Activated CD4-positive, alpha-beta T cell treated with anti-CD3 and anti-CD28 coated beads, Interleukin-2, amount 10 ng/mL, durations not matched to agents 7 days and 5 days (primary cell): Measurements from ENCODE around the gene PARD6G. TPM values are rescaled to one million over a fixed set of nuclear protein-coding genes. Genes with fewer than 3 reads are reported as not detected.
"Not testable (repeated sequence)": the region's sequence is repeated elsewhere in the genome, so short reads cannot be mapped to it uniquely, and the experiment has no call there.

Source experiments
- CTCF ChIA-PET: fragments of 350-600 bp; sonication (Branson Sonifier 250); formaldehyde crosslinking; loops from one replicate; lab custom pipeline; 2021; ENCODE audit warnings: antibody characterized with exemption; lab: Charles Lee
- POLR2A ChIA-PET: fragments of 350-600 bp; sonication (Branson Sonifier 250); formaldehyde crosslinking; loops from one replicate; lab custom pipeline; 2021; ENCODE audit warnings: antibody characterized with exemption; lab: Charles Lee
- DNase-seq: peaks from one replicate; pipeline ENCODE4 v3.0.0-alpha.2; 2020
- H3K27ac Mint-ChIP-seq: one replicate; pipeline ENCODE4 v1.8.0; 2021; ENCODE audit warnings: mild to moderate bottlenecking, moderate library complexity, mixed read lengths
- H3K27me3 Mint-ChIP-seq: one replicate; pipeline ENCODE4 v1.8.0; 2021; ENCODE audit warnings: mixed read lengths
- H3K36me3 Mint-ChIP-seq: one replicate; pipeline ENCODE4 v1.8.0; 2021; ENCODE audit warnings: low read depth, mixed read lengths
- H3K4me1 Mint-ChIP-seq: one replicate; pipeline ENCODE4 v1.8.0; 2021; ENCODE audit warnings: mixed read lengths
- H3K4me3 Mint-ChIP-seq: one replicate; pipeline ENCODE4 v1.8.0; 2021; ENCODE audit warnings: mild to moderate bottlenecking, moderate library complexity, mixed read lengths
- H3K9me3 Mint-ChIP-seq: one replicate; pipeline ENCODE4 v1.8.0; 2021; ENCODE audit warnings: mixed read lengths
- total RNA-seq, 2 experiments: library from RNA; stranded (reverse); gene quantifications; one replicate each; pipeline ENCODE4 v1.2.3, GENCODE V29; 2021

Gene PARD6G
- total RNA-seq, 2 experiments from 2014 or later, result 0.15 to 0.22 TPM

DNA sequence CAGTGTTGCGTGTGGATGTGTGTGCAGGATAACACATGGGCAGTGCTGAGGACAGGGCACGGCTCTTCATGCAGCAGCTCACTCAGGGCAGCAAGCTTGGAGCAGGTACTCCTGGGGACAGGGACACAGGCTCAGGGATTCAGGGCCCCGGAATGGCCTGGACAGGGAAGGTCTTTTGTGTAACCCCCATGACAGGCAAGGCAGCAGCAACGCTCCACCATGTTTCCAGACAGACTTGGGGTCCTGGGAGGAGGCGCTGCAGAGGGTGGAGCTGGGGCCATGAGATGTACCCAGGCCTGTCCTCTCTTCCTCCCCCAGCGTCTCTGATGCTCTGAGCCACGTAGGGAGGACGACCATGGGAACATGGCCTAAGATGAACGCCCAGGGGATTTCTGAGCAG lies 80.0 kb downstream of the PARD6G start:
- ChIA-PET CTCF (no interaction called here), POLR2A (no interaction called here)
- no peak for DNase-seq
- H3K27ac Mint-ChIP-seq, result no peak overlapping the region
- no peaks in the 10 kb centered on the region for H3K36me3 Mint-ChIP-seq
- peaks cover 3% of the 10 kb centered on the region for H3K4me1 Mint-ChIP-seq
- H3K4me3 Mint-ChIP-seq, result no peak overlapping the region
- peaks cover 14% of the 10 kb centered on the region for H3K27me3 Mint-ChIP-seq
- H3K9me3 Mint-ChIP-seq, result peaks cover 10% of the 10 kb centered on the region

DNA sequence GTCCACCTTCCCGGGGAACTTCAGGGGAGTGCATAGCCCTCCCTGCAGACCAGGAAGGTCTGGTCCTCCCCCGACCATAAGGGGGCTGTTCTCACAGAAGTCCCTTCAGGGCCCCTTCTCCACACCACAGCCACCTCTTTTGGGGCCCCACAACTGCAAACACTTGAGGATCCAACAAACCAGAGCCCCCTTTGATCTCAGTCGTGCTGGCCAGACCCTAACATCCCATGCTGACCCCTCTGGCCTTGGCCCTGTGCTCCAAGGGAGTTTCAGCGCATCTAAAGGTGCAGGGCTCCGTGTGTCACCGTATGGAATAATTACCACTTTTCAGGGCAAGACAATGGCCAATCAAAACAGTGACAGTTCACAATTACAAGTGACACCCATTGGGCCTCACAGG lies 80.6 kb downstream of the PARD6G start:
- Mint-ChIP-seq H3K9me3 (peaks cover 10% of the 10 kb centered on the region), H3K4me3 (no peak overlapping the region), H3K36me3 (no peaks in the 10 kb centered on the region), H3K4me1 (peaks cover 3% of the 10 kb centered on the region), H3K27ac (no peak overlapping the region), H3K27me3 (peaks cover 10% of the 10 kb centered on the region)
- CTCF ChIA-PET, result no interaction called here
- POLR2A ChIA-PET, result no interaction called here
- DNase-seq, result no peak

DNA sequence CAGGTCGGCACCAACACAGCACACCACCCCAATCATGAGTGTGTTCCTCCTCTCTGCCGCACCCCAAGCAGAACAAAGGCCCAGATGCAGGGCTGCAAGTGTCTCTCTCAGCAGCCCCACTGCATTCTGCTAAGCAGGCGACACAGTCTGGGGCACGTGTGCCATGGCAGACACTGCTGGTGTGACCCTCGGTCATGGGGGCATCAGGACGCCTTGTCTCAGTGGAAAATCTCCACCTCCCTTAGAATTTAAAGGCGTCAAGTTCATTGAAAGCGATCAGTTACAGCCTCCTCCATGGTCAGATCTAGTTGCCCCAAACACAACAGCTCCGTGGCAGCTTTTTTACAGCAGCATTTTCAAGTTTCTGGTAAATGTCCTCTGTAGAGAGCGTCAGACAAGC lies 81.1 kb downstream of the PARD6G start:
- POLR2A ChIA-PET, result no interaction called here
- no peaks in the 10 kb centered on the region for H3K36me3 Mint-ChIP-seq
- no peaks in the 10 kb centered on the region for H3K4me1 Mint-ChIP-seq
- H3K9me3 Mint-ChIP-seq, result peaks cover 10% of the 10 kb centered on the region
- CTCF ChIA-PET, result no interaction called here
- DNase-seq, result no peak
- H3K27me3 Mint-ChIP-seq, result peaks cover 6% of the 10 kb centered on the region
- no peak overlapping the region for H3K4me3 Mint-ChIP-seq
- no peak overlapping the region for H3K27ac Mint-ChIP-seq

DNA sequence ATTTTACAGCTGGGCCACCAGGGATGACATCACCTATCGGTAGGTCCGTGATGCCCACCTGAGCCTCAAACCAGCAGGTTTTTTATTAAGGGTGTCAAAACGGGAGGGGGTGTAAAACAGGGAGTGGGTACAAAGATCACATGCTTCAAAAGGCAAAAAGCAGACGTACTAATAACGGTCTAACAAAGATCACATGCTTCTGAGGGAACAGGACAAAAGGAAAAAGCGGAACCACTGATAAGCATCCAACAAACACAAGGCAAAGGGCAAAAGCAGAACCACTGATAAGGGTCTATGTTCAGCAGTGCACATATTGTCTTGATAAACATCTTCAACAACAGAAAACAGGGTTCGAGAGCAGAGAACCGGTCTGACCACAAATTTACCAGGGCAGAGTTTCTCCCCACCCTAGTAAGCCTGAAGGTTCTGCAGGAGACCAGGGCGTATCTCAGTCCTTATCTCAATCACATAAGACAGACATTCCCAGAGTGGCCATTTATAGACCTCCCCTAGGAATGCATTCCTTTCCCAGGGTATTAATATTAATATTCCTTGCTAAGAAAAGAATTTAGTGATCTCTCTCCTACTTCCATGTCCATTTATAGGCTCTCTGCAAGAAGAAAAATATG lies 82.5 kb downstream of the PARD6G start:
- H3K36me3 Mint-ChIP-seq, DNase-seq, H3K27ac Mint-ChIP-seq, CTCF ChIA-PET, H3K4me3 Mint-ChIP-seq, POLR2A ChIA-PET, H3K4me1 Mint-ChIP-seq: not testable (repeated sequence)
- Mint-ChIP-seq H3K9me3 (peaks cover 10% of the 10 kb centered on the region), H3K27me3 (peaks cover 11% of the 10 kb centered on the region)

DNA sequence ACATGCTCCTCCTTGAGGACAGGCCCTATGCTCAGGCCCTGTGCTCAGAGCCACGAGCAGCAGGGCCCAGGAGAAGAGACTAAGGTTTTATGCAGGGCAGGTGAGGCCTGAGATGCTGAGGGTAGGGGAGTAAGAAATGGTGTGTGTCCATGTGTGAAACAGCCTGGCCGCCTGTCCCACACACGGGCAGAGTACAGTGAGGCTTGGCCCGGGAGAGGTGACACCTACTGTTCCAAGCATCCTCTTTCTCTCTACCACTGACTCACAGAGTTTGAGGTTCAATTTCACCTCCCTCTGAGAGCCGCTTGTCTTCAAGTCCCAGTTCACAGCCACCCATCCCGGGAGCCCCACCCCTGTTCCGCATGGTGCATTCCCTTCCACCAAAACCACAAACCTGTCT lies 84.1 kb downstream of the PARD6G start:
- Mint-ChIP-seq H3K4me1 (peaks cover 2% of the 10 kb centered on the region), H3K4me3 (no peak overlapping the region), H3K27ac (no peak overlapping the region), H3K36me3 (no peaks in the 10 kb centered on the region), H3K9me3 (peaks cover 10% of the 10 kb centered on the region), H3K27me3 (peaks cover 11% of the 10 kb centered on the region)
- ChIA-PET CTCF (no interaction called here), POLR2A (no interaction called here)
- DNase-seq, result no peak

DNA sequence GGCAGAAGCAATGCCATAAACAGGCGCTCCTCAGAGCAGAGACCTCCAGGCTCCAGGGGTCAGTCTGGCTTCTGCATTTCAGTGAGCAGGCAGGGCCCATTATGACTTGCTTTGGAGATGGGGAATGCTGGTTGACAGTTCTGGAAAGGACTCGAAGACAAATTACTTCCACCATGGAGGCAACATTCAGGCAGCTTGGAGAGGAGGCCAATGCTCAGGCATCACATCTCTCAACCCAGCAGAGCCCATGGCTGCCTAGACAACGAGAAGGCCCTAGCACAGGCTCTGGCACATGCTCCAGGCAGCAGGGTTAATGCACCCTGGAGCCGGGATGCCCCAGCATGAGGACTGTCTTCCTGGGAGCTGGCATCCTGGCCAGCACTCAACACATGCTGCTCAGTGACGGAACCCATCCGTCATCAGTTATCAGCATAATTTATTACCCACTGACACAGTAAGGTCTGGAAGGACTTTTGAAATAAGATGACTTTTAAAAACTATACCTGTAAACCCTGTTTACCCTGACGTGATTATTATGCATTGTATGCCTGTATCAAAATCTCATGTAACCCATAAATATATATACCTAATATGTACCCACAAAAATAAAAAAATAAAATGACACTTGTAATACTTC lies 85.4 kb downstream of the PARD6G start:
- Mint-ChIP-seq H3K9me3 (peaks cover 10% of the 10 kb centered on the region), H3K4me1 (peaks cover 2% of the 10 kb centered on the region), H3K4me3 (no peak overlapping the region), H3K27ac (no peak overlapping the region), H3K36me3 (no peaks in the 10 kb centered on the region), H3K27me3 (peaks cover 11% of the 10 kb centered on the region)
- no peak for DNase-seq
- ChIA-PET CTCF (no interaction called here), POLR2A (no interaction called here)

DNA sequence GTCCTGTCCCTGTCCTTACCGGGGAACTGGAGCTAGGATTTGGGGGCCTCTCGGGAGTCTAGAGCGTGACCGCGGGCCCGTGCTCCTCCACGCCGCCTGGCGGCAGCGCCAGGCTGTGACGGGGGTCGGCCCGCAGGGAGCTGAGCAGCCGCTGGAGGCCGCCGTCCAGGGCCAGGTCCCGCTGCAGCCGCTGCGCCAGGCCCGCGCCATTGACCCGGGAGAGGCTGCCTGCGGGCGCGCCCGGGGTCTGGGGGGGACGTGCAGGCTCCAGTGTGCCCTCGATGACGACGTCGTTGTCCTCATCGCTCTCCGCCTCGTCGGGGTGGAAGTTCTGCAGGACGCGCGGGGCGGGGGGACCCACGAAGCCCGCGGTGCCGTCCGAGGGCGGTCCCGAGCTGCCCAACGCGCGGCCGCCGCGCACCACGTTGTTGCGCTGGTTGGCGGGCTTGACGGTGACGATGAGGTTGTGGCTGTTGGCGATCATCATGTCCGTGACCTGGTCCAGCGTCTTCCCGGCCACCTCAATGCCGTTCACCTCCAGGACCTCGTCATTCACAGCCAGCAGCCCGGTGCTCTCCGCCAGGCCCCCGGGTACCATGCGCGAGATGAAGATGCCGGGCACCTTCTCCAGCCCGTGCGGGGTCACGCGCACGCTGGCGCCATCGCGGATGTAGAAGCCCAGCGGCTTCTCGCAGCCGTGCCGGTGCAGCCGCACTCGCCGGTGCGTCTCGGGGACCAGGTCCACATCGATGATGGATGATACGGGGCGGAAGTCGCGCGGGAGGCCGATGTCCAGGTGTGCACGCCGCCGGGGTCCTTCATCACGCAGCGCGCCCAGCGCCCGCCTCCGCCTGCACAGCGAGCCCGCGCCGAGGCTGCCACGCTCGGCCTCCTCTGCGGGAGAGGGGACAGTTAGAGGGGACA lies 87.3 kb downstream of the PARD6G start:
- peak; percentile 37 for DNase-seq
- H3K27me3 Mint-ChIP-seq, result peaks cover 11% of the 10 kb centered on the region
- ChIA-PET CTCF (interaction anchor here (0.6 to 1.8 kb wide), 7 partner anchors 11 to 175 kb away, joined by 3 to 4 read pairs (median 3); partner anchors contain the start of gene ADNP2), POLR2A (no interaction called here)
- H3K9me3 Mint-ChIP-seq, result peaks cover 7% of the 10 kb centered on the region
- H3K4me3 Mint-ChIP-seq, result peak overlapping the region; percentile 36
- no peak overlapping the region for H3K27ac Mint-ChIP-seq
- peaks cover 2% of the 10 kb centered on the region for H3K4me1 Mint-ChIP-seq
- H3K36me3 Mint-ChIP-seq, result no peaks in the 10 kb centered on the region

DNA sequence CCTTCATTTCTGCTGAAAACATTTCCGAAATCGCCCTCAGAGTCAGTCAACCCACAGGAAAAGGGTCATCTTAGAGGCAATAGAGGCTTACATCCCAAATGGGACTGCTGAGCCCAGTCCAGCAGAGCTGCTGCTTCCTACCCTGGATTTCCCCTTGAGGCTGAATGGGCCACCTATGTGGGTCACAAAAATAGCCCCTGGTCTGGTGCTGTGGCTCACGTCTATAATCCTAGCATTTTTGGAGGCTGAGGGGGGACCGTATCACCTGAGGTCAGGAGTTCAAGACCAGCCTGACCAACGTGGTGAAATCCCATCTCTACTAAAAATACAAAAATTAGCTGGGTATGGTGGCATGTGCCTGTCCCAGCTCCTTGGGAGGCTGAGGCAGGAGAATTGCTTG lies 88.9 kb downstream of the PARD6G start:
- Mint-ChIP-seq H3K9me3 (no peaks in the 10 kb centered on the region), H3K4me3 (no peak overlapping the region), H3K27me3 (peaks cover 11% of the 10 kb centered on the region), H3K27ac (no peak overlapping the region), H3K36me3 (no peaks in the 10 kb centered on the region), H3K4me1 (peaks cover 6% of the 10 kb centered on the region)
- CTCF ChIA-PET, result interaction anchor here (0.6 to 2.0 kb wide), 4 partner anchors 11 to 118 kb away, joined by 3 to 6 read pairs (median 4); partner anchors contain the start of gene ADNP2
- POLR2A ChIA-PET, result no interaction called here
- DNase-seq, result no peak

DNA sequence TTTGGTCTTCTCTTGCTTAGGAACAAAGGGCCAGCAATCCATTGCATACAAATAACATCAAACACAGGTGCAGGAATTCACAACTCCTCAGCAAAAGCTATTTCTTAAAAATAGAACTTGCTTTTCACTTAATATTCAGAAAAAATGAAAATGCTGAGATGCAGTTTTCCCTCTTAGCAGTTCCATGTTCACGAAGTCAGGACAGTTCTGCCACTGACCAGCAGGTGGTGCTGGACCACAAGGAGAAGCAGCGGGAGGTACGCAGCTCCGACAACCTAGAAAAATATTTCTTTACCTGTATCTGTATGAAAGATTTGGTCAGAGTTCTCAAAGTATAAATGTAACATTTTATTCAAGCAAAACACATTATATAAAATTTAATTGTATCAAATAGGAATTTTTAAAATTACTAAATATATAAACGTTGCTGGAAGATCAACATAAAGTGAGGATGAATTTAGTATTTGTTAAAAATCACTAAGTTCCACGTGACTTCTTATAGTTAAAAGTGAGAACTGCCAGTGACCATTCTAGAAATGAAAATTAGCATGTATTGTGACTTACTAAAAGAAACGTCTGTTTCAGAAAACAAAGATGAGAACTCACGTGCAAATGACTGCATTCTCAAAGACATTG lies 89.5 kb downstream of the PARD6G start:
- peaks cover 11% of the 10 kb centered on the region for H3K27me3 Mint-ChIP-seq
- no peaks in the 10 kb centered on the region for H3K36me3 Mint-ChIP-seq
- peak; percentile 77 for DNase-seq
- no peak overlapping the region for H3K4me3 Mint-ChIP-seq
- POLR2A ChIA-PET, result no interaction called here
- H3K27ac Mint-ChIP-seq, result no peak overlapping the region
- peaks cover 6% of the 10 kb centered on the region for H3K4me1 Mint-ChIP-seq
- no peaks in the 10 kb centered on the region for H3K9me3 Mint-ChIP-seq
- CTCF ChIA-PET, result interaction anchor here (2.0 kb wide), 1 partner anchor 10 kb away, joined by 6 read pairs; no protein-coding TSS in a partner anchor

DNA sequence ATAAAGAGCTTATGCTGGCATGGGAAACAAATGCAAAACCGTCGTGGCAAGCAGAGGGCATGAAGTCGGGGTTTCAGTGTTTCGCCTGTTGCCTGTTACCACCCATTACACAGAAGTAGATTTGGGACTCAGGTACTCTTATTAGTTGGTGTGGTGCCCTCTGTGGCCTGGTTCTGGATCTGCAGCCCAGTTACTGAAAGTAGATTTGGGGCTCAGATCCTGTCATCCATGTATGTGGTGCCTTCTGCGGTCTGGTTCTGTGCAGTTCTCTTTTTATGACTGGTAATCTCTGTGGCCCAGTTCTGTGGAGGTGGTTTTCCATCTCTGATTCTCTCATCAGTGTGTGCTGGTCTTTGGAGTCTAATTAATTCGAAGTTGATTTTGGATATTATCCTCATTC lies 93.0 kb downstream of the PARD6G start:
- DNase-seq, result peak; percentile 49
- H3K4me3 Mint-ChIP-seq, result no peak overlapping the region
- ChIA-PET CTCF (interaction anchor here (1.1 kb wide), 1 partner anchor 10 kb away, joined by 3 read pairs; no protein-coding TSS in a partner anchor), POLR2A (no interaction called here)
- H3K36me3 Mint-ChIP-seq, result no peaks in the 10 kb centered on the region
- no peak overlapping the region for H3K27ac Mint-ChIP-seq
- H3K4me1 Mint-ChIP-seq, result peaks cover 3% of the 10 kb centered on the region
- H3K9me3 Mint-ChIP-seq, result no peaks in the 10 kb centered on the region
- H3K27me3 Mint-ChIP-seq, result no peaks in the 10 kb centered on the region

DNA sequence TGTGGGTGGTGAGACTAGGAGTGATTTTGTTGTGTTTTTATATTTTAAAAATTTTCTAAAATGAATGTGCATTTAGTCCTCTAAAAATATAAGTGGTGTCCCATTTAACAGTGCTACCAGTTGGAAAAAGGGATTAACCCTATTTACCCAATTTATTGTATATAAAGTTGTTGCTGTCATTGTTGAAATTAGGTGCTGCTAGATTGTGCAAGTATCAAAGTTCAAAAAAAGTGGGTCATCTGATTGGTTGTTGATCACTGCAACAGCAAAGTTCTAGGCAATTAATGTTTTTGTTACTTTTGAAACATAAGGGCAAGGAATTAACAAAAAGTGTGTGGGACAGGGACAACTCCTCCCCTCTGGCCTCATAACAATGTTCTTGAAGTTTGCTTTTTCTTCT lies 97.6 kb downstream of the PARD6G start:
- no peak for DNase-seq
- no peaks in the 10 kb centered on the region for H3K9me3 Mint-ChIP-seq
- POLR2A ChIA-PET, result no interaction called here
- H3K27me3 Mint-ChIP-seq, result no peaks in the 10 kb centered on the region
- CTCF ChIA-PET, result no interaction called here
- H3K27ac Mint-ChIP-seq, result no peak overlapping the region
- H3K4me1 Mint-ChIP-seq, result peaks cover 9% of the 10 kb centered on the region
- H3K4me3 Mint-ChIP-seq, result no peak overlapping the region
- peaks cover under 1% of the 10 kb centered on the region for H3K36me3 Mint-ChIP-seq

DNA sequence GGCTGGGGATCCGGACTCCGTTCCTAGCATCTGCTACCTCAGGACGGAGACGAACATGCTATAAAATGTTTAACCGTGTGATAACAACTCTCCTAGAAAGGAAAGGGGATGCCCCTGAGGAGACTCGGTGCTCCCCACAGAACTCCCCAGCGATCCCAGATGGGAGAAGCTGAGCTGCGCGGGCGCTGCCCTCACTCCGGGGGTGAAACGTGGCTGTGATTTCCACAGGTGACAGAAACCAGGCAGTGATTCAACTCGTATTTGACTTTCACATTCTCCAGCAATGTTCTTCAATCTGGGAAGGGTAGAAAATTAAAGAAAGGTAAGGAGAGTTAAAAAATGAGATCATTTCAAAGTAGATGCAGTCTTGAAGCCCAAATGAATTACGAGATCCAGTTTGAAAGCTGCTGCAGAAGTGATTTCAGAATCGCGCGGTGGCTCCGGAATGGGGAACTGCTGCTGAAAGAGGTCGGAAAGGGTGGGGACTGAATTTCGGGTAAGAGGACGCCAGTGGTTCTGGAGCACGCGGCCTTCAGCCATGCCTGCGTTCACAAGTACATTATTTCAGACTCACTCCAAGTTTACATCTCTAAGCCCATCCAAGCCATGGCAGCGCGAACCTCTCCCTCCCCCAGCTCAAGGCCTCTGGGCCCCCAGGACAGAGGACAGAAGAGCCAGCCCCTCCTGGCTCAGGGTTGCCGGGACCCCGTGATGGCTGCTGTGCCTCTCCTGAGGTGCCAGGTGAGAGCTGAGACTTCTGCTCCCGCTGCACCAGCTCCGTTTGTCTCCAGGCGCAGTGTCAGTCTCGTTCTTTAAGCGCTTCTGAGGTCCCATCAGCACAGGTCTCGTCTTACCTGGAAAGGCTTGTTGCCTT lies 98.8 kb downstream of the PARD6G start:
- H3K27me3 Mint-ChIP-seq, result no peaks in the 10 kb centered on the region
- H3K36me3 Mint-ChIP-seq, result peaks cover 2% of the 10 kb centered on the region
- no peak overlapping the region for H3K27ac Mint-ChIP-seq
- peaks cover 6% of the 10 kb centered on the region for H3K4me1 Mint-ChIP-seq
- ChIA-PET CTCF (interaction anchor here (1.0 to 1.6 kb wide), 2 partner anchors 9 kb away, joined by 3 to 6 read pairs; no protein-coding TSS in a partner anchor), POLR2A (no interaction called here)
- no peaks in the 10 kb centered on the region for H3K9me3 Mint-ChIP-seq
- no peak for DNase-seq
- H3K4me3 Mint-ChIP-seq, result peak overlapping the region; percentile 70
